Stimulated activated CD8-positive, alpha-beta memory T cell treated with anti-CD3 and anti-CD28 coated beads, Interleukin-4, amount 100 ng/mL, for 24 hours (primary cell): Measurements from ENCODE around the gene DAB2.
"Not testable (repeated sequence)": the region's sequence is repeated elsewhere in the genome, so short reads cannot be mapped to it uniquely, and the experiment has no call there.

Experiments used
- DNase-seq: peaks from one replicate; pipeline ENCODE4 v3.0.0-alpha.2; 2020; ENCODE audit warnings: low read depth

DAB2 gene

DNA sequence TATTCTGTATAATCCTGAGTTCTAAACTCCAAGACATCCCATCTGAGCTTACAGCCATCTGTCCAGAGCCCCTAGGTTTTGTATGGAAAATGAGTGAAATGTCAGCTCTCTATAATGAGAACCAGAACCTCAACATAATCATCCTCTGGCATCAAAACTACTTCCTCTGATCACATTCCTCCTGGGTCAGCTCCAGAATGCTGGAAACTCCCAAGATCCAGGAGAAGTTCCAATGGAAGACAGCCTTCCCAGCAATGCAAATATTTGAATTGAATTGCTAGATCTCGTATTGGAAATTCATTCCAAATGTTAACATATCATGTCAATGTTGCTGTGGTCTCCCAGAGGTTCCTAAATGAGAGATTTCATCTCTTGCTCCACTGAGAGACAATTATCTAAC lies 84.3 kb downstream of the DAB2 start:
- no peak for DNase-seq

- DNase-seq = no peak
Observed at GRCh38 chr5:39337252-39337915, 87.4 kb downstream of the DAB2 start.

- DNase-seq = not testable (repeated sequence)
Observed at GRCh38 chr5:39334296-39334695, 90.5 kb downstream of the DAB2 start.

DNA sequence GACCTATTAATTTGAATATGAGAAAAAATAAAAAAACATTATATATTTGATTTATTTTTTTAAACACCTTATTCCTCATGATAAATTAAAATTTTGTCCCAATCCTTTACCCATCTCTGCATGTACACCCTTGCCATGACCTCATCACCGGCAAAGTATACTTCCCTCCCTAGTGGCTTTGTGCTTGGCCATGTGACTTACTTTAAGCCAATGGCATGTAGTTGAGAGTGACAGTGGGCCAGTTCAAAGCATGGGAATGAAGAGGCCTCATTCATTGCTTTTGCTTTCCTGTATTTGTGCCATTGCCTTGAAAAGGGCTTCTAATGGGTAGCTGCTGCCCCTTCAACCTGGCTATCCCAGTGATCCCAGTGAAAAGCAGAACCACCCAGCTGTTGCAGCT lies 91.7 kb downstream of the DAB2 start:
- DNase-seq = no peak

DNA sequence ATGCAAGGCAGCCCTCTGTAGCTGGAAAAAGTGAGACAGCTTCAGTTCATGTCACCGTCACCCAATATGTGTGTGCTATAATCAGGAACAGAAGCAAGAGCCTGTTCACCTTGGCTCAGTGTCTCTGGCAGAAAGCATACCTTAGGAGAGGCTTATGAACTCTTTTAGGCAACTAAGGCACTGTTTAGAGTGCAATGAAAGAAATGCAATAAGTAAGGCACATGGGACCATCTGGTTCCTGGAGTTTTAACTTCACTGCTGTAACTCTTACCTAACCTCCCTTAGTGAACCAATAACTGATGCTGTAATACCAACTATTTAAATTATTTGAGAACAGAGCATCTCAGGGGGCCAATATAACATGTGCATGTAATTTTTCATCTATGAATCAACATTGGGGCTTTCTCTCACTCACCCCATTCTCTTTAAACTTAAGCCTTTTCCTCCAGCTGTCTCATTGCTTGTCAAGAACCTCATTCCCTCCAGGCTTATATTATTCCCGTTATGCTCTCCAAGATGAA lies 92.9 kb downstream of the DAB2 start:
- no peak for DNase-seq

- no peak for DNase-seq
Observed at GRCh38 chr5:39328731-39329130, 96.0 kb downstream of the DAB2 start.

DNA sequence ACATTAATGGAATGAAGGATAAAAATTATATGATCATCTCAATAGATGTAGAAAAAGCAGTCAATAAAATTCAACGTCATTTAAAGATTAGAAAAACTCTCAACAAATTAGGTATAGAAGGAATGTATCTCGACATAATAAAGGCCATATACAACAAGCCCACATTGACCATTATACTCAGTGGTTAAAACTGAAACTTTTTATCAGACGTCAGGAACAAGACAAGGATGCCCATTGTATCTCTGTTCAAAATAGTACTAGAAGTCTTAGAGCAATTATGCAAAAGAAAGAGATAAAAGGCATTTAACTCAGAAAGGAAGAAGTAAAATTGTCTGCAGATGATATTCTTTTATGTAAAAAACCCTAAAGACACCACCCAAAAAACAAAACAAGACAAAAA lies 101.2 kb downstream of the DAB2 start:
- DNase-seq = no peak
